GM19025 (cell line): ENCODE results near the gene FLRT2.

Source experiments
- ATAC-seq: cut with Tn5 transposase; IDR thresholded peaks from one replicate; pipeline ENCODE4 v1.9.1; 2021; ENCODE audit warnings: mild to moderate bottlenecking, low read depth, moderate library complexity; ENCODE audit not compliant: unreplicated experiment

The FLRT2 gene

GRCh38 chr14:85594217-85594616, 64.3 kb downstream of the FLRT2 start:
- ATAC-seq, result no peak

- no peak for ATAC-seq
Observed at GRCh38 chr14:85595981-85596380, 66.0 kb downstream of the FLRT2 start.

GRCh38 chr14:85596562-85596961, 66.6 kb downstream of the FLRT2 start:
- ATAC-seq, result no peak

- ATAC-seq, result no peak
Observed at GRCh38 chr14:85597701-85598100, 67.8 kb downstream of the FLRT2 start.

- ATAC-seq, result no peak
Observed at GRCh38 chr14:85599939-85600338, 70.0 kb downstream of the FLRT2 start.

- no peak for ATAC-seq
Observed at GRCh38 chr14:85601246-85601645, 71.3 kb downstream of the FLRT2 start.

GRCh38 chr14:85601690-85602089, 71.7 kb downstream of the FLRT2 start:
- no peak for ATAC-seq

GRCh38 chr14:85602345-85602744, 72.4 kb downstream of the FLRT2 start:
- ATAC-seq, result no peak

GRCh38 chr14:85604021-85604420, 74.1 kb downstream of the FLRT2 start:
- no peak for ATAC-seq

- no peak for ATAC-seq
Observed at GRCh38 chr14:85604714-85605113, 74.8 kb downstream of the FLRT2 start.

GRCh38 chr14:85607651-85608081, 77.7 kb downstream of the FLRT2 start:
- ATAC-seq, result no peak

GRCh38 chr14:85613496-85613895, 83.6 kb downstream of the FLRT2 start:
- ATAC-seq, result no peak

- ATAC-seq, result no peak
Observed at GRCh38 chr14:85616386-85616885, 86.5 kb downstream of the FLRT2 start.

- ATAC-seq, result no peak
Observed at GRCh38 chr14:85616886-85617285, 86.9 kb downstream of the FLRT2 start.

GRCh38 chr14:85617791-85618190, 87.8 kb downstream of the FLRT2 start:
- no peak for ATAC-seq

GRCh38 chr14:85618390-85618789, 88.4 kb downstream of the FLRT2 start:
- ATAC-seq, result no peak

GRCh38 chr14:85618978-85619377, 89.0 kb downstream of the FLRT2 start:
- ATAC-seq, result no peak

GRCh38 chr14:85619851-85620250, 89.9 kb downstream of the FLRT2 start:
- no peak for ATAC-seq

- ATAC-seq, result no peak
Observed at GRCh38 chr14:85620947-85621346, 91.0 kb downstream of the FLRT2 start.

- ATAC-seq, result no peak
Observed at GRCh38 chr14:85622106-85622505, 92.2 kb downstream of the FLRT2 start.

- ATAC-seq, result no peak
Observed at GRCh38 chr14:85622986-85623685, 93.2 kb downstream of the FLRT2 start.

- ATAC-seq, result no peak
Observed at GRCh38 chr14:85625925-85626585, 96.1 kb downstream of the FLRT2 start.
